ENCODE measurements around the gene ATP6V0D1. TPM values are rescaled to one million over a fixed set of nuclear protein-coding genes. Genes with fewer than 3 reads are reported as not detected.
"Not testable (repeated sequence)": the region's sequence is repeated elsewhere in the genome, so short reads cannot be mapped to it uniquely, and the experiment has no call there.

ATP6V0D1 gene
- polyA plus RNA-seq, 2 of the 4 experiments (the other 2 are of a cell fraction) = 45.7 to 103 TPM

- Histone ChIP-seq H3K27ac (peak within 1 kb of the TSS; percentile 91 to 96), H3K4me3 (peak within 1 kb of the TSS; percentile 80), H3K4me1 (peaks cover 9% of the 10 kb centered on the region; the same call in 2 of the 3 replicates), H3K9me3 (no peaks in the 10 kb centered on the region), H3K4me2 (peak within 1 kb of the TSS; percentile 93)
- DNase-seq (ENCODE audit: low read depth in 1 of 2, low spot score in 1 of 2) = peak; percentile 78 to 89
- 3% methylated on average over 40 of the region's 73 CpGs for WGBS (ENCODE audit: missing lambda C conversion rate)
- ATAC-seq = peak; percentile 94 to 96
- FAIRE-seq = no peak
- POLR2A ChIA-PET = interaction anchor here (0.8 kb wide), 1 partner anchor 12 kb away, joined by 3 read pairs; no protein-coding TSS in a partner anchor
- CTCF ChIA-PET = interaction anchor here (0.6 to 4.1 kb wide), 35 partner anchors 9 to 438 kb away, joined by 3 to 52 read pairs (median 4); partner anchors contain the start of genes ATP6V0D1, HSD11B2 and TPPP3
- TF ChIP-seq FOXS1 (CRISPR knock-in tag; IDR thresholded peaks at IDR 0.05) = no peak
- peak in 1 of 2 experiments; percentile 66; a peak in 4 of 5 replicates for TF ChIP-seq JUN (IDR thresholded peaks at IDR 0.05)
- no peak for TF ChIP-seq ESRRA (IDR thresholded peaks at IDR 0.05; ENCODE audit: borderline replicate concordance, low read length)
- peak; percentile 68 for TF ChIP-seq MAX (IDR thresholded peaks at IDR 0.05)
- TF ChIP-seq HOXB5 (CRISPR knock-in tag; IDR thresholded peaks at IDR 0.05) = no peak
- TF ChIP-seq EHF (CRISPR knock-in tag; IDR thresholded peaks at IDR 0.05) = no peak
- TF ChIP-seq TFCP2L1 (CRISPR knock-in tag; IDR thresholded peaks at IDR 0.05) = 0 out of 2 replicates have a peak, but pooled peaks have one; percentile 31
- TF ChIP-seq EP300 (IDR thresholded peaks at IDR 0.05) = no peak
- no peak for TF ChIP-seq ZNF302 (CRISPR knock-in tag; IDR thresholded peaks at IDR 0.05)
- TF ChIP-seq CTCF (IDR thresholded peaks at IDR 0.05) = peak; percentile 70
- peak; percentile 94 for TF ChIP-seq HMGXB4 (CRISPR knock-in tag; IDR thresholded peaks at IDR 0.05; ENCODE audit: borderline replicate concordance)
- TF ChIP-seq FOSB (CRISPR knock-in tag; IDR thresholded peaks at IDR 0.05) = no peak
- TF ChIP-seq POLR2A (IDR thresholded peaks at IDR 0.05; ENCODE audit: low read length) = peak; percentile 49; the same call in 1 of the 2 replicates
- TF ChIP-seq FOSL2 (IDR thresholded peaks at IDR 0.05) = no peak
- TF ChIP-seq FOSL2 (CRISPR knock-in tag; IDR thresholded peaks at IDR 0.05) = peak; percentile 16; the same call in 1 of the 2 replicates
- no peak for TF ChIP-seq RARB (CRISPR knock-in tag; IDR thresholded peaks at IDR 0.05)
- no peak for TF ChIP-seq GATA3 (IDR thresholded peaks at IDR 0.05; ENCODE audit: borderline replicate concordance)
- TF ChIP-seq RCOR1 (IDR thresholded peaks at IDR 0.05; ENCODE audit: low read depth, low read length) = no peak
- no peak for TF ChIP-seq NPAS2 (CRISPR knock-in tag; IDR thresholded peaks at IDR 0.05; ENCODE audit: borderline replicate concordance)
- TF ChIP-seq ZC3H11A (IDR thresholded peaks at IDR 0.05) = no peak
- TF ChIP-seq NFE2L2 (conservative IDR thresholded peaks at IDR 0.05; ENCODE audit: low read length) = no peak
- TF ChIP-seq RNF2 (IDR thresholded peaks at IDR 0.05; ENCODE audit: borderline replicate concordance, low read depth) = no peak
- TF ChIP-seq SMC3 (IDR thresholded peaks at IDR 0.05) = peak; percentile 68
- peak; percentile 49 to 69 for TF ChIP-seq RAD21 (conservative IDR thresholded peaks at IDR 0.05 in 1 of 2, IDR thresholded peaks at IDR 0.05 in 1 of 2)
- TF ChIP-seq CEBPB (IDR thresholded peaks at IDR 0.05) = no peak
- TF ChIP-seq, protein P1, sequence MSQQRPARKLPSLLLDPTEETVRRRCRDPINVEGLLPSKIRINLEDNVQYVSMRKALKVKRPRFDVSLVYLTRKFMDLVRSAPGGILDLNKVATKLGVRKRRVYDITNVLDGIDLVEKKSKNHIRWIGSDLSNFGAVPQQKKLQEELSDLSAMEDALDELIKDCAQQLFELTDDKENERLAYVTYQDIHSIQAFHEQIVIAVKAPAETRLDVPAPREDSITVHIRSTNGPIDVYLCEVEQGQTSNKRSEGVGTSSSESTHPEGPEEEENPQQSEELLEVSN (IDR thresholded peaks at IDR 0.05; ENCODE audit: borderline replicate concordance, low read depth) = no peak
- peak; percentile 96 for TF ChIP-seq PHF8 (IDR thresholded peaks at IDR 0.05; ENCODE audit: borderline replicate concordance, low read depth)
- no peak for TF ChIP-seq POLR2AphosphoS2 (conservative IDR thresholded peaks at IDR 0.05; ENCODE audit: low read length)
Measured at GRCh38 chr16:67415872-67416793, 64.8 kb downstream of the ATP6V0D1 start, which contains the start of gene ZDHHC1. TSS of gene ZDHHC1 (minus strand) at chr16:67416477. CDS start at chr16:67407775, 8,702 bp downstream.

DNA sequence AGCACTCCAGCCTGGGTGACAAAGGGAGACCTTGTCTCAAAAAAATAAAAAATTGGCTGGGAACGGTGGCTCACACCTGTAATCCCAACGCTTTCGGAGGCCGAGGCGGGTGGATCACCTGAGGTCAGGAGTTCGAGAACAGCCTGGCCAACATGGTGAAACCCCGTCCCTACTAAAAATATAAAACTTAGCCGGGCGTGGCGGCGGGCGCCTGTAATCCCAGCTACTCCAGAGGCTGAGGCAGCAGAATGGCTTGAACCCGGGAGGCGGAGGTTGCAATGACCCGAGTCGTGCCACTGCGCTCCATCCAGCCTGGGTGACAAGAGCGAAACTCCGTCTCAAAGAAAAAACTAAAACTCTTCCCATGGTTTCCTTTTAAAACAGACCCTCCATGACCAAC, 65.5 kb downstream of the ATP6V0D1 start:
- peak overlapping the region; percentile 93 for H3K4me2 ChIP-seq
- H3K4me1 ChIP-seq = peaks cover 10% of the 10 kb centered on the region; the same call in 2 of the 3 replicates
- ATAC-seq; H3K9me3 ChIP-seq; DNase-seq (ENCODE audit: low read depth in 1 of 2, low spot score in 1 of 2); FAIRE-seq; POLR2A ChIA-PET: not testable (repeated sequence)
- H3K27ac ChIP-seq = peak overlapping the region; percentile 91 to 96
- peak overlapping the region; percentile 80 for H3K4me3 ChIP-seq
- WGBS (ENCODE audit: missing lambda C conversion rate) = 90% methylated on average over 19 of the region's 19 CpGs
- CTCF ChIA-PET = interaction anchor here (1.1 to 3.6 kb wide), 7 partner anchors 13 to 155 kb away, joined by 4 to 17 read pairs (median 7); no protein-coding TSS in a partner anchor
